Aorta (tissue), 5 donors: ENCODE data around the gene SETMAR. TPM values are rescaled to one million over a fixed set of nuclear protein-coding genes. Genes with fewer than 3 reads are reported as not detected.
"Not testable (repeated sequence)": the region's sequence is repeated elsewhere in the genome, so short reads cannot be mapped to it uniquely, and the experiment has no call there.

Experiments used
- ATAC-seq: fragments of 200-7000 bp; cut with Tn5 transposase; one replicate; pipeline ENCODE4 v1.9.1; 2022; ENCODE audit warnings: moderate library complexity; ENCODE audit not compliant: low FRiP score
- DNase-seq, 2 donors: peaks; one replicate each; pipeline ENCODE4 v3.0.0-alpha.2; 2020
- H3K27ac ChIP-seq, 2 donors: one replicate each; pipeline ENCODE4 v1.5.1; 2013; ENCODE audit warnings: low read length in 2 of 2, mild to moderate bottlenecking in 2 of 2, moderate library complexity in 2 of 2, control low read depth in 1 of 2, inconsistent platforms in 1 of 2, low read depth in 1 of 2
- H3K27me3 ChIP-seq, 2 donors: one replicate each; pipeline ENCODE4 v1.6.1; 2013; ENCODE audit warnings: control low read depth in 1 of 2, low read length in 1 of 2, mild to moderate bottlenecking in 1 of 2, moderate library complexity in 1 of 2; ENCODE audit not compliant: insufficient read depth in 2 of 2, control insufficient read depth in 1 of 2
- H3K36me3 ChIP-seq, 2 donors: one replicate each; pipeline ENCODE4 v1.6.1; 2013; ENCODE audit warnings: control low read depth in 1 of 2, low read length in 1 of 2, mild to moderate bottlenecking in 1 of 2; ENCODE audit not compliant: insufficient read depth in 2 of 2, control insufficient read depth in 1 of 2
- H3K4me1 ChIP-seq, 2 donors: one replicate each; pipeline ENCODE4 v1.6.1; 2013; ENCODE audit warnings: low read length in 2 of 2, control low read depth in 1 of 2, mild to moderate bottlenecking in 1 of 2, moderate library complexity in 1 of 2; ENCODE audit not compliant: insufficient read depth in 2 of 2, control insufficient read depth in 1 of 2
- H3K4me3 ChIP-seq, 2 donors: one replicate each; pipeline ENCODE4 v1.5.1; 2013; ENCODE audit warnings: low read length in 2 of 2, control low read depth in 1 of 2, mild to moderate bottlenecking in 1 of 2
- H3K9me3 ChIP-seq: one replicate; pipeline ENCODE4 v1.6.1; 2013; ENCODE audit warnings: mild to moderate bottlenecking, low read length; ENCODE audit not compliant: control insufficient read depth
- WGBS, 2 donors: extraction: QIAGEN DNeasy Blood & Tissue Kit; methylation state at CpG; one replicate each; pipeline ENCODE4 v1.1.7; 2013; 5-methylcytosine and 5-hydroxymethylcytosine counted together
- intact Hi-C, 2 donors: fragments of 100-400 bp; cut with DNase I; formaldehyde crosslinking; loops; one replicate each; pipeline versions ENCODE4 v1.14.2 to v1.15.0; 2022
- polyA plus RNA-seq, 2 donors: library from polyadenylated mRNA; stranded (reverse); fragments of 200-250 nt; gene quantifications; one replicate each; pipeline ENCODE4 v1.2.3, GENCODE V29; 2013
- total RNA-seq, 2 donors: library from RNA; stranded (reverse); fragmentation: NEBNext Ultra II Directional; extraction: Animal tissue kit (Norgen Biotek cat#: 25700); gene quantifications; one replicate each; pipeline ENCODE4 v1.2.1, GENCODE V29; 2021
- donor health status: healthy with polysubstance abuse.
- donor health status: Bipolar disorder and iron deficiency.
- donor health status: DM: no; HTN: no; CAD: no.
- donor health status: DM: no; HTN: no; CAD: no.
- donor health status: DM: yes; HTN: yes; CAD: no.

The SETMAR gene
- total and polyA plus RNA-seq, 4 donors: 15.7 to 30.2 (median 24.7) TPM

GRCh38 chr3:4289044-4289443 lies 14.1 kb upstream of the SETMAR start:
- H3K4me1 ChIP-seq: no peaks in the 10 kb centered on the region
- no peaks in the 10 kb centered on the region for H3K27me3 ChIP-seq
- no peak overlapping the region for H3K27ac ChIP-seq
- no peak for DNase-seq
- no peaks in the 10 kb centered on the region for H3K36me3 ChIP-seq
- no peaks in the 10 kb centered on the region for H3K9me3 ChIP-seq
- intact Hi-C loops: loop anchor here in 1 of 2 donors (2.0 kb wide), 1 partner anchor 1088 kb away; no protein-coding TSS in a partner anchor
- no peak overlapping the region for H3K4me3 ChIP-seq
- no peak for ATAC-seq
- 78 to 80% methylated on average over 4 of the region's 4 CpGs for WGBS, 2 donors

DNA sequence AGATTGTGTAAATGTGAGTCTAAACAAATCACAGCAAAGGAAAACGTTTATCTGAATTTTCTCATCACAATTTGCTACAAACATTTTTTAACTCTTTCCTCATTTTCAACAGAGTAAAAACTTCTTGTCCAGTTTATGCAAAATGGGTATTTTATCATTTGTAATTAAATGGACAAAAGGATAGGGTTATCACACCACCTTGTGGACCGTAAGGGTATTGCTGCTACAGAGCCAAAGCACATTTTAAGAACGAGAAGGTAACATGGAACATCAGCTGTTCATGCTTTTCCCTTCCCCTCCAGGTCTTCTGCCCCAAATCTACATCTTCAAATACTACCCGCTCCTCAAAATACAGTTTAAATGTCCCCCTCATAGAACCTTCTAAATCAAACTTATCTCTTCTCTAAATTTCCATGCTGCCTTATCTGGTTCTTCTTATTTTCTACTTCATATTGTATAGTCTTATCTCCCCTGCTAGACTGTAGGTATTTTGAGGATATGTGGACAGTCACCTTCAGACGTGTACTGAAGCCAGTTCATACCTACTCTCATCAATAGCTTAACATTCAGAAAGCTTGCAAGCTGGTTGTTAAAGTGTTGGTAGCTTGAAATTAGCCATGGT lies 12.8 kb upstream of the SETMAR start:
- H3K4me1 ChIP-seq: no peaks in the 10 kb centered on the region
- no peaks in the 10 kb centered on the region for H3K9me3 ChIP-seq
- no peak overlapping the region for H3K27ac ChIP-seq
- DNase-seq (no peak), ATAC-seq (peak; percentile 83)
- no peaks in the 10 kb centered on the region for H3K27me3 ChIP-seq
- no peaks in the 10 kb centered on the region for H3K36me3 ChIP-seq
- intact Hi-C loops: loop anchor here in 1 of 2 donors (5.0 kb wide), 1 partner anchor 1093 kb away; no protein-coding TSS in a partner anchor
- H3K4me3 ChIP-seq: no peak overlapping the region
- 4 to 8% methylated on average over 5 of the region's 5 CpGs for WGBS, 2 donors

DNA sequence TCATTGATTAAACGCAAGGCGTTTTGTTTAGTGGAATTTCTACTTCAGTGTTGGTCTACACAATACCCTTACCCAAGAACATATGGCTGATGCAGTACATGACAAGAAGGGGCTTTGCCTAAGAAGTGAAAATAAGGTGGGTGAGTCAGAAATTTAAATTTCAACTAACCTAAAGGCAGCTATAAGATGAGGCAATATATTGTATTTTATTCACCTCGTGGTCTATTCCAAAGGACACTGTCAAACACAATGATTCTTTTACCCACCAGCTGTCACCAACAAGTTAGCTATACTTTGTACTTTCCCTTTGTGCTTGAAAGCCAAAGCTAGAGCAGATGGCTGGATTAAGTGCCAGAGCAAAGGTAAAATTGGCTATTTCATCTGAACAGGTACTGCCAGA lies 10.9 kb upstream of the SETMAR start:
- H3K27me3 ChIP-seq: no peaks in the 10 kb centered on the region
- 41 to 56% methylated on average over 3 of the region's 3 CpGs for WGBS, 2 donors
- no peak overlapping the region for H3K27ac ChIP-seq
- no peak overlapping the region for H3K4me3 ChIP-seq
- no peak for DNase-seq
- no peaks in the 10 kb centered on the region for H3K9me3 ChIP-seq
- intact Hi-C loops: loop anchor here in 1 of 2 donors (5.0 kb wide), 1 partner anchor 1095 kb away; no protein-coding TSS in a partner anchor
- H3K4me1 ChIP-seq: no peaks in the 10 kb centered on the region
- ATAC-seq: no peak
- H3K36me3 ChIP-seq: no peaks in the 10 kb centered on the region

DNA sequence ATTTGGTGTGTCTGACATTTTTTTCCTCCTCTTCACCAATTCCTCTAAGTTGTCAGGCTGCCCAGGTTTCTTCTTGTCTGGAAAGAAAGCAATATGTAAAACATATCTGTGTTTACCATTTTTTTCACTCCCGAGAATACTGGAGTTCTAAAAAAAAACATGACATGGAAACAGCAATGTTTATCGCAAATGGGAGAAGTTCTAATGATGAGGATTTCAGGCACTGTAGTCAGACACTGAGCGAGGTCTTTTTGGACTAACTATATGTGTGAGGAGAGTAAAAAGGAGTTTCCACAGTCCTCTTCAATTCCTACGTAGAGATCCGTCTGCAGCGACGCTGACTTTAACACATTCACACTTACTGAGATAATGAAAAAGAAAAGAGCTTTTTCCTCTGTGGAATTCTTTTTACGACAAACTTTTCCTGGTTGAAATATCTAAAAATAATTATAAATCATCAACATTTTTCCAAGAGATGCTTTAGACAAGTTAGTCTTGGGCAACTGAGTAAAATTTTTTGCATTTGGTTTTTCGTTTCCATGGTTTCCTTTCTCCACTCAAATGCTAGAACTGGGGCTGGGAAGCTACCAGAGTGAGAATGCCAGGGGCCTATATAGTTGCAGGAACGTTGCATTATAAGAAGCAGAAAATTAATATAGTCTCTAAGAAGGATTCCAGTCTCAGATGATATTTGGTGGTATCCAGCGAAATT lies 8.4 kb upstream of the SETMAR start:
- no peak for DNase-seq
- Histone ChIP-seq H3K4me1 (no peaks in the 10 kb centered on the region), H3K4me3 (no peak overlapping the region), H3K9me3 (no peaks in the 10 kb centered on the region), H3K36me3 (no peaks in the 10 kb centered on the region), H3K27me3 (no peaks in the 10 kb centered on the region), H3K27ac (no peak overlapping the region)
- intact Hi-C loops: loop anchor here in 1 of 2 donors (5.0 kb wide), 1 partner anchor 1097 kb away; no protein-coding TSS in a partner anchor
- WGBS, 2 donors: 67 to 74% methylated on average over 11 of the region's 11 CpGs
- ATAC-seq: no peak

DNA sequence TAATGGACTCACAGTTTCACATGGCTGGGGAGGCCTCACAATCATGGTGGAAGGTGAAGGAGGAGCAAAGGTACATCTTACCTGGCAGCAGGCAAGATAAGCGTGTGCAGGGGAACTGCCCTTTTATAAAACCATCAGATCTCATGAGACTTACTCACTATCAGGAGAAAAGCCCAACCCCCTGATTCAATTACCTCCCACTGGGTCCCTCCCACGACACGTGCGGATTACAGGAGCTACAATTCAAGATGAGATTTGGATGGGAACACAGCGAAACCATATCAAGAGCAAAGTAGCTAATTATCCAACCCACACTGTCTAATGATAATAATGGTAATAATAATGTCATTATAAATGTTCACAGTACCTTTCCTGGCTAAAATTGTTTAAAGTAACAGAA lies 6.7 kb upstream of the SETMAR start:
- H3K4me1 ChIP-seq, intact Hi-C loops, ATAC-seq, H3K36me3 ChIP-seq, H3K4me3 ChIP-seq, DNase-seq, H3K27ac ChIP-seq, H3K27me3 ChIP-seq, H3K9me3 ChIP-seq: not testable (repeated sequence)
- 92% methylated on average over 5 of the region's 5 CpGs for WGBS, 2 donors

DNA sequence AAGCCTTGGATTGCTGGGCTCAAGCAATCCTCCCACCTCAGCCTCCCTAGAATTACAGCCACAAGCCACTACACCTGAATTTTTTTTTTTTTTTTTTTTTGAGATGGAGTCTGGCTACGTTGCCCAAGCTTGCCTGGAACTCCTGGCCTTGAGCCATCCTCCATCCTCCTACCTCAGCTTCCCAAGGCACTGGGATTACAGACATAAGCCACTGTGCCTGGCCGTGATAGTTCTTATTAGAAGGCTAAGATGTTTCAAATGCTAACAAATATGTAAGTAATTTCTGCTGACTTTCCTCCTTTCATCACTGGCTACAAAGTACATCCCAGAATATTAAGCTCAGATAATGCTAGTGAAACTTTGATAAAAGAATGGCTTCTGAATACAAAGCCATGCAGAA lies 5.7 kb upstream of the SETMAR start:
- Histone ChIP-seq H3K4me1 (no peaks in the 10 kb centered on the region), H3K4me3 (no peak overlapping the region), H3K27ac (no peak overlapping the region), H3K27me3 (no peaks in the 10 kb centered on the region), H3K9me3 (no peaks in the 10 kb centered on the region), H3K36me3 (no peaks in the 10 kb centered on the region)
- ATAC-seq (no peak), DNase-seq (no peak)
- intact Hi-C loops: no loop called here
- 59 to 63% methylated on average over 2 of the region's 2 CpGs for WGBS, 2 donors

- Histone ChIP-seq H3K9me3 (no peaks in the 10 kb centered on the region), H3K4me3 (no peak overlapping the region), H3K27me3 (no peaks in the 10 kb centered on the region), H3K27ac (peak overlapping the region in 1 of 2 donors; percentile 9), H3K36me3 (no peaks in the 10 kb centered on the region), H3K4me1 (peaks cover 3% of the 10 kb centered on the region in 2 donors)
- 47 to 68% methylated on average over 11 of the region's 11 CpGs for WGBS, 2 donors
- DNase-seq (no peak), ATAC-seq (no peak)
- intact Hi-C loops: no loop called here
Measured at GRCh38 chr3:4302747-4303146, 422 bp upstream of the SETMAR start.

GRCh38 chr3:4305210-4305609 lies 2.0 kb downstream of the SETMAR start:
- peak overlapping the region; percentile 32 to 90 for H3K27ac ChIP-seq
- H3K36me3 ChIP-seq, H3K4me3 ChIP-seq, H3K4me1 ChIP-seq, intact Hi-C loops, H3K27me3 ChIP-seq, ATAC-seq, DNase-seq, H3K9me3 ChIP-seq: not testable (repeated sequence)
- 62 to 72% methylated on average over 7 of the region's 7 CpGs for WGBS, 2 donors

- DNase-seq (no peak), ATAC-seq (no peak)
- H3K27me3 ChIP-seq: no peaks in the 10 kb centered on the region
- intact Hi-C loops: no loop called here
- H3K36me3 ChIP-seq: peaks cover 1 to 3% of the 10 kb centered on the region in 2 donors
- H3K27ac ChIP-seq: peak overlapping the region; percentile 56 to 92
- H3K4me1 ChIP-seq: peaks cover 3 to 7% of the 10 kb centered on the region in 2 donors
- H3K4me3 ChIP-seq: no peak overlapping the region
- 10 to 17% methylated on average over 8 of the region's 8 CpGs for WGBS, 2 donors
- H3K9me3 ChIP-seq: no peaks in the 10 kb centered on the region
Measured at GRCh38 chr3:4306091-4306490, 2.9 kb downstream of the SETMAR start.
